GM12864 (cell line): ENCODE results near the gene FAM43B.

Source experiments
- DNase-seq: peaks from one replicate; pipeline ENCODE4 v3.0.0-alpha.2; 2011; ENCODE audit warnings: low read depth
- H3K4me3 ChIP-seq: 2 replicates; pipeline ENCODE4 v1.5.1; 2011; ENCODE audit warnings: mild to moderate bottlenecking, low read depth, low read length, control low read depth
- TF ChIP-seq, protein P1 (sequence below): IDR thresholded peaks from 2 replicates; pipeline ENCODE4 v1.5.1; 2011; ENCODE audit warnings: low read depth, mild to moderate bottlenecking, moderate library complexity, low read length, control low read depth, inconsistent platforms; ENCODE audit errors: missing control alignments

Gene FAM43B

DNA sequence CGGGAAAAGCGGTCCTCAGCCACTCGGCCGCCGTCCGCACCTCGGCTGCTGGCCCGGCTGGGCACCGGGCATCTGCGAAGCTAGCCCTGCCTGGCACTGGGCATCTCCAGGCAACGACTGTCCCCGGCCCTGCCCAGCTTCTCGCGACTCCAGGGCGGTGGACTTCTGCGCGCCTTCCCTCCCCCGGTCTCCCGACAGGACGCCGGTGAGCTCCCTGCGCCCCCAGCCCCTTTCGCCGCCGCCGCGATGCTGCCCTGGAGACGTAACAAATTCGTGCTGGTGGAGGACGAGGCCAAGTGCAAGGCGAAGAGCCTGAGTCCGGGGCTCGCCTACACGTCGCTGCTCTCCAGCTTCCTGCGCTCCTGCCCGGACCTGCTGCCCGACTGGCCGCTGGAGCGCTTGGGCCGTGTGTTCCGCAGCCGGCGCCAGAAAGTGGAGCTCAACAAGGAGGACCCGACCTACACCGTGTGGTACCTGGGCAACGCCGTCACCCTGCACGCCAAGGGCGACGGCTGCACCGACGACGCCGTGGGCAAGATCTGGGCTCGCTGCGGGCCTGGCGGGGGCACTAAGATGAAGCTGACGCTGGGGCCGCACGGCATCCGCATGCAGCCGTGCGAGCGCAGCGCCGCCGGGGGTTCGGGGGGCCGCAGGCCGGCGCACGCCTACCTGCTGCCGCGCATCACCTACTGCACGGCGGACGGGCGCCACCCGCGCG is 514 bp downstream of the FAM43B start:
- TF ChIP-seq, protein P1, sequence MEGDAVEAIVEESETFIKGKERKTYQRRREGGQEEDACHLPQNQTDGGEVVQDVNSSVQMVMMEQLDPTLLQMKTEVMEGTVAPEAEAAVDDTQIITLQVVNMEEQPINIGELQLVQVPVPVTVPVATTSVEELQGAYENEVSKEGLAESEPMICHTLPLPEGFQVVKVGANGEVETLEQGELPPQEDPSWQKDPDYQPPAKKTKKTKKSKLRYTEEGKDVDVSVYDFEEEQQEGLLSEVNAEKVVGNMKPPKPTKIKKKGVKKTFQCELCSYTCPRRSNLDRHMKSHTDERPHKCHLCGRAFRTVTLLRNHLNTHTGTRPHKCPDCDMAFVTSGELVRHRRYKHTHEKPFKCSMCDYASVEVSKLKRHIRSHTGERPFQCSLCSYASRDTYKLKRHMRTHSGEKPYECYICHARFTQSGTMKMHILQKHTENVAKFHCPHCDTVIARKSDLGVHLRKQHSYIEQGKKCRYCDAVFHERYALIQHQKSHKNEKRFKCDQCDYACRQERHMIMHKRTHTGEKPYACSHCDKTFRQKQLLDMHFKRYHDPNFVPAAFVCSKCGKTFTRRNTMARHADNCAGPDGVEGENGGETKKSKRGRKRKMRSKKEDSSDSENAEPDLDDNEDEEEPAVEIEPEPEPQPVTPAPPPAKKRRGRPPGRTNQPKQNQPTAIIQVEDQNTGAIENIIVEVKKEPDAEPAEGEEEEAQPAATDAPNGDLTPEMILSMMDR, result no peak
- no peak for DNase-seq
- no peak overlapping the region for H3K4me3 ChIP-seq

DNA sequence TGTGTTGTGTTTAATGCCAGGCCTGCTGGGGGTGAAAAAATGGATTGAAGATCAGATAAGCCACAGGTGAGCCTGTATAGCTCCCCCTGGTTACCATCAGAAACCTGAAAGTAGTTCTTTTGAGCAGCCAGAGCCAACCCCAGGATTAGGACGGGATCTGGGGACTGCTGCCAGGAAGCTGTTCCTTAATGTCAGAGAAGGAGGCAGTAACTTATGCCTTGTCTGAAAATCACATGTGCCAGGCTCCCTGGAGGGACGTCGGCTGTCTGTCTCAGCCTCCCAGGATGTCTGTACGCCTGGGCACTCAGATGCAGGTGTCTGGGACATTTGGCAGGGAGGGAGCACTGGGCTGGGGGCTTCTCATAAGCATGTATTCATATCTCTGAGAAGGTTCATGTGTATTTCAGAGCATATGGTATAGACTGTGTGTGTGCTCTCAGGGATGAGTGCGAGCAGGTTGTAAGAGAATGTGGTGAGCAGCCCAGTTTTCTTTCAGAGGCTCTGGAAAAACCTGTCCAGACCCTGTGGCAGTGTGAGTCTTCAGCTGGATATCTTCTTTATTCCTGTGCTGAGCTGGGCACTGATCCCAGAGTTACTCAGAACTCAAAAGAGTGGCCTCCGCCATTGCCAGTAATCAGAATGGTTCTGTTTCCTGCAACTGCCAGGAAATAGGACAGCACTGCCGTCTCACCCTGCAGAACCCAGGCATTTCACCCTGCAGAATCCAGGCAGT is 2.8 kb downstream of the FAM43B start:
- no peak for DNase-seq
- no peak overlapping the region for H3K4me3 ChIP-seq
- TF ChIP-seq, protein P1, result no peak

DNA sequence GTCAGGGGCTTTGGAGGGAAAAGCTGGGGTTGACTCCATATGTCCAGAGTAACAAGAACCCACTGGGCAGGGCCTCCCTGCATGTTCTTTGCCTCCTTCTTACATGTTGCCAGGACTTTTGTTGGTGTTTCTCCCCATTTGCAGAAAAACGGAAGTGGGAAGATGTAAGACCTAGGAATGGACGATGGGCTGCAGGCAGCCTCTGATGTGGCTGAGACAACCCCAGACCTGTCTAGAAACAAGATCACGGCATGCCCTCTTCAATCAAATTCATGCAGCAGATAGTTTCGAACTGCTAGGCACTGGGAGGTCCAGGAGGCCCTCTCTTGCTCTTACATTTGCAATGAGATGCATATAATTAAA is 3.4 kb downstream of the FAM43B start:
- H3K4me3 ChIP-seq, result no peak overlapping the region
- DNase-seq, result no peak
- TF ChIP-seq, protein P1, result no peak

DNA sequence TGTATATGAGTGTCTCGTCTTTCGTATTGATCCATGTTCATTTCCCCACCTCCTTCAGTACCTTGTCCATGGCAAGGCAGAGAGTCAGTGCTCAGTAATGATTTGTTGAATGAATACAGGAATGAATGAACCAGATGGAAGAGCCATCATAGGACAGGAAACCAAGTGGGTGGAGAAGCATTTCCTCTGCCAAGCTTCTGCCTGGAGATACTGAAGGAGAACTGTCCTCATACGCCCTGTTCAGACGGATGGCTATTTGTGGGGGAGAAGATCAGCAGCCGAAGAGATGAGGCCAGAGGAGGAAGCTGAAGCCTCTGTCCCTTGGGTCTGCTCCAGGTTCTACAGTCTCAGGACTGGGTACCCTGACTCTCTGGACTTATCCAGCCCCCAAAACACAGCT is 5.8 kb downstream of the FAM43B start:
- TF ChIP-seq, protein P1, result no peak
- no peak for DNase-seq

DNA sequence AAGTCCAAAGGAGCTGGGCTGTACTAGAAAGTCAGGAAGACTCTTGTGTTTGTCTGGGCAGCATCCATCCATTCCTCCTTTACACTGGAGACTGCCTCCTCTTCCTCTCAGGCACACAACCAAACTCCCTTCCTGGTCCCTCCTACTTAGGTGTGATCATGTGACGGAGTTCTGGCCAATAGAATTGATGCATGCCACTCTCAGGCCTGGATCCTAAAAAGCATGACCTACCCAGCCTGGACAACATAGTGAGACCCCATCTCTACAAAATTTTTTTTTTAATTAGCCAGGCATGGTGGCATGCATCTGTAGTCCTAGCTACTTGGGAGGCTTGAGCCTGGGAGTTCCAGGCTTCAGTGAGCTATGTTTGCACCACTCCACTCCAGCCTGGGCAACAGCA is 8.6 kb downstream of the FAM43B start:
- TF ChIP-seq, protein P1, result no peak
- H3K4me3 ChIP-seq, result no peak overlapping the region
- no peak for DNase-seq

More for the DNA sequence above, 5.8 kb downstream of the FAM43B start:
- H3K4me3 ChIP-seq, result no peak overlapping the region

DNA sequence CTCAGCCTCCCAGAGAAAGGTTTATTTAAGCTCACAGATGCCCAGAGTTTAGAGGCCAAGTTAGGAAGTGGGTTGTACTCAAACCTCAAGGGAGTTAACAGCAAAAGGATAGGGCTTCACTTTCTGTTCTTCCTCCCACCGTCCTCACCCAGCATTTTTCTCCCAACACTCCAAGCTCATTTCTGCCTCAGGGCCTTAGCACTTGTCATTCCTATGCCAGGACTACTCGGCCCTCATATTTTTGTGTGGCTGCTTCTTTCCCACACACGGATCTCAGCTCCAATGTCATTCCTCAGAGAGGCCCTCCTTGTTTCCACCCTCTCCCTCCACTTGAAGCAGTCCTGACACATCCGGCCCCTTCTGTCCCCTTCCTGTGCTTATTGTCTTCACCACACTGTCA is 12.9 kb downstream of the FAM43B start:
- DNase-seq, result no peak
- H3K4me3 ChIP-seq, result no peak overlapping the region
- TF ChIP-seq, protein P1, result no peak
